Left hindlimb (tissue), 1 donor: ENCODE measurements around the gene SYT1.

Experiments used
- DNase-seq: peaks from one replicate; pipeline ENCODE4 v3.0.0-alpha.2; 2018

Gene SYT1

DNA sequence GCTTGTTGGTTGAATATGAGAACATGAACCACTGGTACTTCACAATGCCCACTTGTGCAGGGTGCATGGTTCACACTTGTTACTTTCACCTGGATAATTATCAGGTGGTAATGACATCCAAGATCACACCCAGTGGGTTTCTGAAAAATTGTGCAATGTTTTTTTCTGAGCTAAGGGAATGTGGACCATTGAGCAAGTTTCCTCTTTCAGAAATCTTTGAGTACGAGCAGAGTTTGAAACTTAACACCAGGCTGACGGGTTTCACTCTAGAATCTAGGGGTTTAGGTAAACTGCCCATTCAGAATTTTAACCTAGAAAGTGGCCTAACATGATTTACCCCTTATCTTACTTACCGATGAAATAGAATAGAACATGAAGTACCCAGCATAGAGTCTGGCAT is 436.6 kb downstream of the SYT1 start:
- DNase-seq, result no peak

DNA sequence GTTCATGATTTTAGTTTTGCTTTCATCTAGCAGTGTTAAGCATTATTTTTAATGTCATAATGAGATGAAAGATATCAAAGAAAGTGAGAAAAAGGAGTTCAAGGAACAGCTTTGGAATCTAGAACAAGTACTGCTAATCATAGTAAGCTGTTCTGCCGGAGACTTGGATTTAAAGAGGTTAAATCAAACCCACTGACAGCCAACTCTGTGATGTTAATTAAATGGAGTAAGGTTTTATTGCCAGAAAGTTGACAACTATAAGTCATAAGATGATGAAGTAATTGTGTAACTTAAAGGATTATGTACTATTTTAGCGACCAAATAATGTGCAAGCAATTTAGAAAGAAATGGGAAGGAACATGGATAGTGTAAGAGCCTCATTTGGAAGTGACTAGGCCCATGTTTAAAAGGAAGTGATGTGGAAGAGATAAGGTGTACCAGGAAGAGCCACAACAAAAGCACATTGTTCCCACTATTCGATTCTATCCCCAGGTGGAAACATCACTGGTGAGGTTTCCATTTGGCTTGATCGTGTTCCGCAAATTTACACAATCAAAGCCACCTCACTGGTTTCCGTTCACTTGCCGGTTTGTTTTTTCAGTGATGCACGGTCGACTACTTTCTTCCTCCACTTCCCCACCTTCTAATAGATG is 437.7 kb downstream of the SYT1 start:
- DNase-seq, result peak; percentile 30

DNA sequence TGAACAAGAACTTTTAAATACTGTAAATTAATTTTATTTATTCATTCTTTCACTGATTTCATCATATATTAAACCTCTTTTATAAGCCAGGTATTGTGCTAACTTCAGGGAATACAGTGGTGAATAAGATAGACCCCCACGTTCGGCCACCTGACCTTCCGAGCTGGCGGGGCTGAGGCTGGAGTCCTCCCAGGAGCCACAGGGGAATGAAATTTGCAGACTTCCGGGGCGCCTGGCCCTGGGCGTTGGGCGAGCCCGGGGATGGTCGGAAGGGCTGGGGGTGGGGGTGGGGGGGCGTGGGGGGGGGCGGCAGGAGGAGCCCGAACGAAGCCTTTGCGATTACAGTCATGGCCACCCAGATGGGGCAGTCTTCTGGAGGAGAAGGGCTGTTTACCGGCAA is 442.8 kb downstream of the SYT1 start:
- no peak for DNase-seq

DNA sequence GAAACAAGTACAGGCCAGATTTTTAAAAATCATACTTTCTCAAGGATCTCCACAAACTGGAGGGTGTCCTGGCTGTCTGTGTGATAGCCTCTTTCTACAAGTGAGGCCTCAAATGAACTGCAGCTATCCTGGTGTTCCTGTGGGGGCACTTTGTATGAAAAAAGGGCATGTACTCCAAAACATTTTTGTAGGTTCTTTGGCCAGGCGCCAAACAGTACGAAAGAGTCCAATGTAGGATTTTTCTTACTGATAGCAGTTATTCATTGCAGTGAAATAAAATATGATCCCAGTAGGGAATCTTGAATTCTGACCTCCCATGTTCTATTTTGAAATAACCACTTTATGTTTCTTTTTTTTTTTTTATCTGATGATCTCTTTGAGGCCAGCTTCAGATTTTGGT is 444.5 kb downstream of the SYT1 start:
- DNase-seq, result no peak

DNA sequence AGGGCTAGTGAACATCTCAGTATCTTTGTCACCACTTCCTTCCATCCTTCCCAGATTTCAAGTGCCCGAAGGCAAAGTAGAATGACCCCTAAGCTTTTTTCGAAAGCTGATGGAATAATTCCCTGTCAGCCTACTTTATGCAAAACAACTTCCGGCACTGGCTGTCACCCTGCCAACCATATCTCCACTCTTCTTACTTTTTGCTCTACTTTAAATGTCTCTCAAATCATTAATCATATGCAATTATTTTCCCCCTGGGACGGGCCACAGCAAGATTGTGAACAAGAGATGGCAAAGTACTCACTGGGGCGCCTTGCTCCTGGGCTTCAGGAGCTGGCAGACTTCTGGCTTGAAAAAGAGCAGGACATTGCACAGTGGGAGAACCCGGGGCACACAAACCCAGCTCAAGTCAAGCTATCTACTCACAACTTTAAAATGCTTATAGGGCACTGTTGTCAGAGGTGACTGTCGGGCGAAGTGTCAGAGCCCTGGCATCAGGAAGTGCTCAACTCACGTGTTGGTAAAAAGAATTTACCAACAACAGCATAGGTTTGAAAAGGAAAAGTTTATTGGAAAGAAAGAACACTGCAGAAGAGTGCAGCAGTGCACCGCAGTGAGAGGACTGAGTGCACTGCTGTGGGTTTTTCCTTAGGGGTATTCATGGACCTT is 452.7 kb downstream of the SYT1 start:
- DNase-seq, result no peak

DNA sequence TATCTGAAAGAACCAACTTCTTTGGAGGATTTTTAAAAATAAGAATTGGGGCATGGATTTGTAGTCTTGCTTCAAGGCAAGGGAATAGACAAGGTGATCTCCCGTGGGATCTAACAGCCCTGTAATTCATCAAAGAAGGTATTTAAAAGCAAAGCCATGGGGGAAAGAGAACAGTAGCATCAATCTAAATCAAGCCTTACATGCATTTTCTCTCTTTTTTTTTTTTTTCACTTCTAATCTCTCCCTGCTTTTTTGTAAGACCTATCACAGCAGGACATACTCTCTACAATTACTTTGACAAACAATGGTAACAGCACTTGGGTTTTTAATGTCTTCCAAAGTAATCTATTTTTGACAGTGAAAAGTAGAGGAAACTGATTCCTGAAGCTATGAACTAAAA is 458.3 kb downstream of the SYT1 start:
- no peak for DNase-seq

DNA sequence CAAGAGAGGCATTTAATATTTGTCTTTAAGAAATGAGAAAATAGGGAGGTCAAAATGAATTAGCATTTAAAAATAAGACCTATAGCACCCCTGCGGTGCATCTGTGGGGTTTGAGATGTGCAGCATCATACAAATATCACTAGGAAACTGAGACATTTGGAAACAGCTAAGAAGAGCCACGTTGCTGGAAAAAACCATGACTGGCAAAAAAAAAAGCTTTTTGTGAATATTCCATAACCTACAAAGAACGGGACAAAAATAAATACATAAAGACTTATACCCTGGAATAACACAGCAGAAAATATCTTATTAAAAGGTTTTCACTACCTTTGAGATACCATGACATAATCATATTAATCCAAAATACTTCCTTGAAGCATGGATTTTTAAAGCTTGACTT is 460.0 kb downstream of the SYT1 start:
- DNase-seq, result no peak

DNA sequence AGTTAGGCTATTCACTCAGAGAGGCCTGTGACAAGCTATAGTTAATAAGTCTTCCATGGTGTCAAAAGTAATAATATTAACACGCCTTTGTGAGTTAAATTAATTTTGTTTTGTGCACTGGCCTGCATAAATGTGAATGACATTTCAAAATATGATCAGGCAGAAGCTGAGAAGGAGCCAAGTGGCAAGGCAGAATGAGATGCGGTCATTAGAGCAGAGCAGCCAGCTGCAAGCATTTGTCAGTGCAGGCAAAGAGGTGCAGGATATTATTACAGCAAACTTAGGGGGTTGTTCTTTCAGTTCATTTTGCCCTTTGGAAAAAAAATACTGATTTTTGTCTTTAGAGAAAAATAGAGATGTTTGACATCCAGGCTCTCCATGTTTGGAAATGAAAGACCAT is 461.6 kb downstream of the SYT1 start:
- no peak for DNase-seq

DNA sequence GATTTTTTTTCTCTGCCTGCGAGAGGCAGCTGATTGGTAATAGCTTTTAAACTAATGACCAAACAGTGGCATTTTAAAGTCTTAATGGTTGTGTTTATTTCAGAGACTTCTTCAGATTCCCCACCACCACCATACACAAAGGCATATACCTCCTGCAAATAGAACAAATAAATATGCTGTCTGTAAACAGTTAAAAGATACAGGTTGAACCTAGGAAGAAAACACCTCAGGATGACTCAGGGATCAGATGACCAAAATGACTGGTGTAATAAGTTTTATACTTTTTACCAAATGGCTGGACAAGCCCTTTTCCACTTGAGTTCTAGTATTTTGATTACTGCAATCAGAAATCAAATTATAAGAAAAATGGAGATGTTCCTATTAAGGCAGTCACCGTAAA is 462.1 kb downstream of the SYT1 start:
- DNase-seq, result no peak

DNA sequence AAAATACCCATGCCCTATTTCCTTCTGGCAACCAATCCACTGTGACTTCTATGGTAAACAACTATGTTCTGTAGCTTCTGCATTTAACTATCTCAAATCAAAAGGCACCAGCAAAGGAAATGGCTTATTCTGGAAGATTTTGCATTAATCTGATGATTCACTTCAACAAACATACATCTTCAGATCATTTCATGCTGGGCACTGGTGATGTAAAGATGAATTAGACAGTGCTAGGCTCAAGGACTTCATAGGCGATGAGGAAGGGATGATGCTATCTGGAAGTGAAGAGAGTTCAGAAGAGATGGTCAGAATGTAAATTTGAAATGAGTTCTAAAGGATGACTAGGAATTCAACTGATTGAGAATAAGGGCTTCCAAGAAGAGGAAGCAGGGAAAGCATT is 462.9 kb downstream of the SYT1 start:
- DNase-seq, result no peak

DNA sequence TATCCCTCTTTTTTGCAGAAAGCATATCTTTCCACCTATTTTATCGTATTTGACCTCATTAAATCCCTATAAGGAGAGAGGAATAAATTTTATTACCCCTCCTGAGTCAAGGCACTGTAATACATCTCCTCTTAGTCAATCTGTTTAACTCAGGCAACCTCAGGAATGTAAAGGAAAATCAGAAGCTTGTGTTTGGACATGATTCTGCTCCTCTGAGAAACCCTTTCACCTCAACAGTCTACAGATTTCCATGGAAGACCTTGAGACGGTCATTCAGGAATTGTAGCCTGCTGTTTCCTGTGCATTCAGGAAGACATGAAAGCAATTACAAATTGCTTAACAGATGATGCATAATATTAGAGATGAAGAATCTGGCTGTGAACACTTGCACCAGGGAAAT is 465.4 kb downstream of the SYT1 start:
- no peak for DNase-seq

DNA sequence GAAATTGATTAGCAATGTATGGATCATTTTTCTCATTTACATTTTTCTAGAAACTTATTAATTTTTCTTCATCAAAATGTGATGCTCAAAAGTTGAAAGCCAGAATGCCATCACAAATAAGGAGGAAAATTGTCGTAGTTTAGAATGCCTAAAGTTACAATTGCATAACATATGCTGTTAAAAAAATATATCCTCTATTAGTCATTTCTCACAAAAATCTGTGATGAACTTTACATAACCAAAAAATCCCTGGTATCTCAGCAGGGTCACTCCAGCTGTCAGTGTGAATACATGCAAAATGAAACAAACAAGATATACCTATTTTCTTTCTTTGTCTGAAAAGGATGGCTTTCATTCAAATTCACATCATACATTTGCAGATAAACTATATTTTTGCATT is 467.3 kb downstream of the SYT1 start:
- no peak for DNase-seq

DNA sequence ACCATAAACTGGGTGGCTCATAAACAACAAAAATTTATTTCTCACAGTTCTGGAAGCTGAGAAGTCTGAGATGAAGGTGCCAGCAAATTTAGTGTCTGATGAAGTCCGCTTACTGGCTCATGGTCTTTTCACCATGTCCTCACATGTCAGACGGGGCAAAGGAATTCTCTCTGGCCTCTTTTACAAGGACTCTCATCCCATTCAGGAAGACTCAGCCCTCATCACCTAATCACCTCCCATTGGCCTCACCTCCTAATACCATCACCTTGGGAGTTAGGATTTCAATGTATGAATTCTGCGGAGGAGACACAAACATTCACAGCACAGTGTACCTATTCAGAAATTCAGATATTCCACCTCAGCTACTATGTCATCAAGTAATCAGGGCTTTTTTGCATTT is 468.6 kb downstream of the SYT1 start:
- DNase-seq, result no peak

DNA sequence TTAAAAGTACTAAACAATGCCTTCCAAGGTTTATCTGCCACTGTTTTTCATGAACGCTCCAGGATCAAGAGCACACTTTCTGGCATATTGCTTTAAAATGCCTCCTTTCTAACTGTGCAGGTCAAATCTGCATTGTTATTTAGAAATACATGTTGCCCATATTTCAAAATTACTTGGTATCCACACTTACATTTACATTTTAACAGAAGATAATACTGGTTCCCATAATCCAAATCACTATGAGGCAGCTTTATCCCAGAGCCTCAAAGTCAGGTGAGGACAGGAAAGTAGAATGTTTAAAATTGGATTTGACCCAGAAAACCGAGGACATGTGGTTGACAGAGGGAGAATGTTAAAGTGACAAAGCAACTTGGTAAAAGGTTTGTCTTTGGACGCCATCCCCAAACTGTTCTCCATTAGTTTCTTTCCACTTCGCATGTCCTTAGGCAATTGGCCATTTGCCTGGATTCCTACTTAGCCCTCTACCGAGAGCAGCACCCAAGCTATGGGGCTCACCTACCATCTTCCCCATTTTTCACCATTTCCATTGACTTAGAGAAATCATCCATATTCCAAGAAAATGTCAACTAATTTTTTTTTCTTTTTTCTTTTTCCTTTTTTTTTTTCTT is 473.2 kb downstream of the SYT1 start:
- no peak for DNase-seq

DNA sequence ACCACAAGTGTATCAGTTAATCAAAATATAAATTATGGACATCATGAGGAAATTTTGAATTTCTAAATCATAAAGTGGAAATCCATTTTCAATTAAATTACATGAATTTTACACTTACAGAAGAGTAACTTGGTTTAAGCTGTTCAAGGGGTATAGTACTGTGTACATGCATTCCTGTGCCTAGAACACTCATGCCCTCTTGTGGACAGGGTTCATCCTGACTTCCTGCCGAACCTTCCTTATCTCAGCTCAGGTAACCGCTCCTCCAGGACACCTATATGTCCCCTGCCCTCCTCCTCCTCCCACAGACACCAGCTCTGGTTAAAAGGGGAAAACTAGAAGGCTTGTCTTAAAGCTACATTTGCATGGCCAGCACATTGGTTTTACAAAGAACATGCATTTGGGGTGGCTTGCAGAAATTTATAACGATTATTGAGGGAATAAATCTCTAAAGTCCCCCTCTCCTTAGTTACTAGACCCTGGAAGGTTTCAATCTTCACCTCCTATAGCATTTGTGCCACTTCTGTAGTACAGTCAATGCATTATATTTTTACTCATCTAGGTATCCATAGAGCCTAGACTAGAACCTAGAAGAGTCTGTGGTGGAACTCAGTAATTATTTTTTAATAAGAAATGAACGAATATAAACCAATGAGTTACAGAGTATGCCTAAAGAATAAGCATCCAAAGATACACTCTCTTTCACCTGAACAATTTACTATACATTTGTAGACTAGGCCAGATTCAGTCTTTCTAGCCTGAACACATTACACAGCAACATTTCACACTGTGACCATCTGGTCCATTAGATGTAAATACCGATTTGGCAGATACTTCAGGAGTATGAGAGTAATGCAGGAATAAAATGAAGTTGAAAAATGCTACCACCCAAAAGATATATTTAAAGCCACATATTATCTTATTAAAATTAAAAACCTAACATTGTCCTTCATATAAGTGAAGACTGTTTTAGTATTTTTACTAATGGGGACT is 480.6 kb downstream of the SYT1 start:
- no peak for DNase-seq

DNA sequence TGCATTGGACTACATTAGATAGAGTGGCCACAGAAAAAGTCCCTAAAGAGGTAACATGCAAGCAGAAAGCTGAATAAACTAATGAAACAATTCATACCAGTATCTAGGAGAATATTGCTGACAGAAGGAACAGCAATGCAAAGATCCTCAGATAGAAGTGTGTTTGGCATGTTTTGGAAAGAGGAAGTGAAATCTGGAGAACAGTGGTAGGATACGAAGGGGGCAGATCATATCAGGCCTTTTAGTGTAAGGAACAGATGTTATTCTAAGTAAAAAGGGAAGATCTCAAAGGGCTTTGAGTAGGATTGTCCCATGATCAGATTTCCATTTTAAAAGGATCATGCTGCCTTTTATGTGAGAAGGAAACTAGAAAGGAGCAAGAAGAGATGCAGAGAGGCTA is 483.3 kb downstream of the SYT1 start:
- DNase-seq, result no peak

DNA sequence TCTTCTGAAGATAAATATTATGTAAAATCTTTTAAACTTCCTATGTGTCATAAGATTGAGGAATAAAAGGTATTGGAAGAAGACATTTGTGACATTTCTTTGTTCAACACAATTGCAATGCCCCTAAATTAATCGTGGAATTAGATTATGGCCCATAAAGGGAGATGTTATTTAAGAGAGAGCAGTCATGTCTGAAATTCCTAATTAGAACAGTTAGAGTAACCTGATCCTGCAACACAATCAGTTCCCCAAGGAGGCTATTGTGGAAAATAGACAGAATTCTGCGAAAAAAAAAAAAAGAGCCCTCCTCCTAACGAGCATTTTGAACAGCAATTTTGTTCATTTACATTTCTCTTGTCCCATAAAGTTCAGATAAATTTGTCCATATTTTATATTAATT is 486.7 kb downstream of the SYT1 start:
- no peak for DNase-seq

DNA sequence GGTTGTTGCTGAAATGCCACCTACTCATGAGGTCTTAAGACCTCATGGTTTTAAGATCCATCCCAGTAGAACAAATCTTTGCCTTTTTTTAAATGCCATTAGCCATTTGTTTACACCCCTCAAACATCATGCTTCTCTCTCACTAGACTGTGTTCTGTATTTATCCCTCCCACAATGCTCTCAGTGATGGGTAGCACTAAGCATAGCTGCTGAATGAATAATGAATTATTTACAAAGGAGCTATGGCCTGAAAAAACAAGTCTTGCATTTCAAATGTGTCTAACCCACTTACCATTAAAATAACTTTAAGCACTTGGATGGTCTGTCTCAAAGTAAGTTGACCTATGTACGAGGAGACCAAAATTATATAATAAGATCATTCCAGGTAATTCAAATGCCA is 491.6 kb downstream of the SYT1 start:
- DNase-seq, result no peak

DNA sequence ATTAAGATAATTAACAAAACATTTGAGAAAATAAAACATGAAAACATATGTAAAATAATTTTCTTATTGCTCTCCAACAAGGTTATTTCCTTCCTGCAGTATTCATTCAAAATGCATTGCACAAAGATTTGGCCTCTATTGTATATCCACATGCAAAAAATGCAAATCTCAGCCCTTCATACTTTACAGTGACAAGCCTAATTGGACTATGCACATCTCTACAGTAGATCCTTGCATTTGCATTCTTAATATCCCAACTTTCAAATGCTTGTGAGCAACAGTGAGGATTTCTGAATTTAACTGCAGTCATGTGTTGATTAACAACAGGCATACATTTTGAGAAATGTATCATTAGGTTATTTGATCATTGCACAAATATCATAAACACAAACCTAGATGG is 492.5 kb downstream of the SYT1 start:
- DNase-seq, result no peak

DNA sequence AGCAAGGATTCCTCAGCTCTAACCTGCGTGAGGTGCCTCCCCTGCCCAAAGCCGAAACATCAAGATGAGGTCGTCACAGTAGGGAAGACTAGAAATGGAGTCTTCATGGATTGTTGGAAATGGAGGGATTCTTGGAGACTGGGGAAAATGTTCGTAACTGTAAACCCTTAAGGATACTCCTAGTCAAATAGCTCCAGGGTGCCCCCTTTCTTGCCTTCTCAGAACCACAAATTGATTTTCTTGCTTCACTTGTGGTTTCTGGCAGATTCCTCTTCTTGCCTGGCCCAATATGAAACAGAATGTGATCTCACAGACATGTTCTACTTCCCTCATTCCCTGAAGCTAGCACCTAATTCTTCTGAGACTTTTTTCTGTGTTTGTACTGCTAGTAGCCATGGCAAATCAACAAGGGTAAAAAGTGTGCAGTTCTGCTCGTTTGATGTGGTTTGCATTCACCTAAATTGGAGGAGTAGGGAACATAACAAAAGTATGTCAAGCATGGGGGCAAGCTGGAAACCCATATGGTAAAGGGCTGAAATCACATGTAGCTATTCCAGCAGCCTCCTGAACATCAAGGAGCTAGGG is 494.2 kb downstream of the SYT1 start:
- DNase-seq, result no peak

DNA sequence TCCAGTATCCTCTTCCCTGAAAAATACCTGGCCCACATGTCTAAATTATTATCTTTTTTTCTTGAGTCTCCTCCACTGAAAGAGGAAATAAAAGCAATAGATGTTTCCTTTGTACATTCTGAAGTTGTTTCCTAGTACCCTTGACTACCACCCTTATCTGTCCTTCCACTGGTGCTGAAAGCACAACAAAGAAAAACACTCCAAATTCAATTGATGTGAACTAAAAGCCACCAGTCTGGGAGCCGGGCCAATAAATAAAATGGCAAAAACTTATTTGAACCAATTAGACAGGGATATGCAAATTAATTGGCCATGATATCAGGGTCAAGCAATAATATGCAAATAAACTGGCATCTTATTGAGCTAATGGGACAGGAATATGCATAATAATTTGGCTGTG is 495.7 kb downstream of the SYT1 start:
- DNase-seq, result no peak

DNA sequence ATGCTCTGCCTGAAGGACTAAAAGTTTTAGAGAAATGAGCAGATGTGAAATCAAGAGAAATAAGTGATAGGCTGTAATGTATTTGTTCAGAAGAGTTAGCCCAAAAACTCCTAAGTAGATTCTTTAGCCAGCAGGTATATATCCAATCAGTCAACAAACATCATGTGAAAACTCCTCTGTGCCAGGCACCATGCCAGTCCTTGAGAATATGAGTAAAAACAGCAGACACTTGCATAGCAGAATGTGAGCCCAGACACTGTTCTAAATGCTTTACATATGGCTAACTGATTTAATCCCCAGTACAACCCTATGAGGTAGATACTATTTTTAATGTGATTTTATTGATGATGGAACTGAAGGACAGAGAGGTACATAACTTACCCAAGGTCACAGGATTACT is 496.4 kb downstream of the SYT1 start:
- no peak for DNase-seq

DNA sequence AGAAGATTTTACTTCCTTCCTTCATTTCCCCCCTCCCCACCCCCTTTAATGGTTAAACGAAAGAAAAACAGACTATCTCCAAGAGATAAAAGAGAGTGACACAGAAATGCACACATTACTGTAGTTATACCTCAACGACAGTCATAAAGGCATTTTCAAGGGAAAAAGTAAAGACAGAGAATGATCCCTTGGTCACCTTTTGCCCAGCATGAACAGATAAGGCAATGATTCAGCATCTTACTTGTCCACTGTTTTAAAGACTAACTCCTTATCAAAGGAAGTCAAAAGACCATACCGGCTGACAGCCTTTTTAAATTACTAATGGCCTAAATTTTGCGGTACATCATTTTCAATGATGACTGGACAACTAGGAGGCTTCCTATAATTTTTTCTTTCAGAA is 499.6 kb downstream of the SYT1 start:
- no peak for DNase-seq
